GM12874 (cell line): Measurements from ENCODE around the gene ACER3.

Experiments used
- CTCF ChIP-seq: IDR thresholded peaks from 2 replicates; pipeline ENCODE4 v1.5.1; 2011; ENCODE audit warnings: low read depth, mild to moderate bottlenecking, control low read depth, low read length, moderate library complexity; ENCODE audit not compliant: insufficient read depth

ACER3 gene

GRCh38 chr11:76972051-76972450 lies 111.3 kb downstream of the ACER3 start:
- no peak for TF ChIP-seq CTCF

GRCh38 chr11:76974179-76974891 lies 113.6 kb downstream of the ACER3 start:
- TF ChIP-seq CTCF = no peak

GRCh38 chr11:76975513-76975912 lies 114.8 kb downstream of the ACER3 start:
- no peak for TF ChIP-seq CTCF

GRCh38 chr11:76977791-76978190 lies 117.1 kb downstream of the ACER3 start:
- TF ChIP-seq CTCF = no peak

- no peak for TF ChIP-seq CTCF
Observed at GRCh38 chr11:76978239-76978638, 117.5 kb downstream of the ACER3 start.

- TF ChIP-seq CTCF = no peak
Observed at GRCh38 chr11:76978818-76979217, 118.1 kb downstream of the ACER3 start.

GRCh38 chr11:76980196-76980595 lies 119.5 kb downstream of the ACER3 start:
- TF ChIP-seq CTCF = no peak
